ENCODE measurements around the gene PCDH15.

GRCh38 chr10:53983431-53983830, 817.6 kb downstream of the PCDH15 start:
- TF ChIP-seq GATA3 (IDR thresholded peaks at IDR 0.05; ENCODE audit: low read depth, low read length) (no peak), GATA2 (IDR thresholded peaks at IDR 0.05; ENCODE audit: low read depth, low read length) (no peak)
